ENCODE measurements around the gene SST. TPM values are rescaled to one million over a fixed set of nuclear protein-coding genes. Genes with fewer than 3 reads are reported as not detected.

SST gene
- polyA plus RNA-seq, 1 donor from 2014 or later = 9.7 TPM

DNA sequence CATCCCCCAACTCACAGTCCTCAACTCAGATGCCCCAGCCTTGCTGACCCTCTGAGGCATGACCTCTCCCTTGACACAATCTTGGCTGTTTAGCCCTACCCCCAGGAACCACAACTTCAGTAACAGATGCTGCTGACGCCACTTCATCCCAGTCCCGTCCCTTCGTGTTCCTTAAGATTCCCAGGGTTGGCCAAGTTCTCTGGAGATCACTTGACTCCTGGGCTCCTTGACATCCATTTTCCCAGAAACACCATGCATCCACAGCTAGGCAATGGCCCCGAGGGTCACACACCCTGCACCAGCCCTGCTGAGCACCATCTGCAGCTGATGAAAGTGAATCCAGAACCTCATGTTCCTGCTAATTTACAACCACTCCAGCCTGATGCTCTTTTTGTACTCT is 25.3 kb upstream of the SST start:
- H3K9ac ChIP-seq (ENCODE audit: low read length) = no peak overlapping the region
- TF ChIP-seq TAF1 (IDR thresholded peaks at IDR 0.05; ENCODE audit: low read depth) (no peak), RAD21 (conservative IDR thresholded peaks at IDR 0.05) (no peak), EP300 (conservative IDR thresholded peaks at IDR 0.05; ENCODE audit: poor library complexity, severe bottlenecking) (no peak), MXI1 (conservative IDR thresholded peaks at IDR 0.05; ENCODE audit: poor library complexity, severe bottlenecking) (no peak), POLR2AphosphoS5 (IDR thresholded peaks at IDR 0.05) (no peak), REST (IDR thresholded peaks at IDR 0.05; ENCODE audit: borderline replicate concordance) (no peak), EZH2 (IDR thresholded peaks at IDR 0.05; ENCODE audit: borderline replicate concordance, insufficient read depth, low read length, poor library complexity, severe bottlenecking) (no peak), SMC3 (conservative IDR thresholded peaks at IDR 0.05; ENCODE audit: poor library complexity) (no peak)
- TF ChIP-seq, protein P1, sequence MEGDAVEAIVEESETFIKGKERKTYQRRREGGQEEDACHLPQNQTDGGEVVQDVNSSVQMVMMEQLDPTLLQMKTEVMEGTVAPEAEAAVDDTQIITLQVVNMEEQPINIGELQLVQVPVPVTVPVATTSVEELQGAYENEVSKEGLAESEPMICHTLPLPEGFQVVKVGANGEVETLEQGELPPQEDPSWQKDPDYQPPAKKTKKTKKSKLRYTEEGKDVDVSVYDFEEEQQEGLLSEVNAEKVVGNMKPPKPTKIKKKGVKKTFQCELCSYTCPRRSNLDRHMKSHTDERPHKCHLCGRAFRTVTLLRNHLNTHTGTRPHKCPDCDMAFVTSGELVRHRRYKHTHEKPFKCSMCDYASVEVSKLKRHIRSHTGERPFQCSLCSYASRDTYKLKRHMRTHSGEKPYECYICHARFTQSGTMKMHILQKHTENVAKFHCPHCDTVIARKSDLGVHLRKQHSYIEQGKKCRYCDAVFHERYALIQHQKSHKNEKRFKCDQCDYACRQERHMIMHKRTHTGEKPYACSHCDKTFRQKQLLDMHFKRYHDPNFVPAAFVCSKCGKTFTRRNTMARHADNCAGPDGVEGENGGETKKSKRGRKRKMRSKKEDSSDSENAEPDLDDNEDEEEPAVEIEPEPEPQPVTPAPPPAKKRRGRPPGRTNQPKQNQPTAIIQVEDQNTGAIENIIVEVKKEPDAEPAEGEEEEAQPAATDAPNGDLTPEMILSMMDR (IDR thresholded peaks at IDR 0.05; ENCODE audit: poor library complexity, severe bottlenecking) = no peak
- no peaks in the 10 kb centered on the region for H3F3A ChIP-seq (ENCODE audit: insufficient read depth, low read length, poor library complexity, severe bottlenecking)
- no peak overlapping the region for H3K27ac ChIP-seq (ENCODE audit: low read length)
- H3K27me3 ChIP-seq (ENCODE audit: insufficient read depth, low read depth, low read length) = no peaks in the 10 kb centered on the region
- no peaks in the 10 kb centered on the region for H4K20me1 ChIP-seq (ENCODE audit: insufficient read depth)
- H3K79me2 ChIP-seq (replicated peaks; ENCODE audit: insufficient read depth, low read length) = no peaks in the 10 kb centered on the region
- no peak overlapping the region for H2AFZ ChIP-seq (ENCODE audit: low read depth, low read length)
- H3K9me2 ChIP-seq (ENCODE audit: insufficient read depth, low read length) = no peaks in the 10 kb centered on the region
- no peaks in the 10 kb centered on the region for H3K36me3 ChIP-seq (ENCODE audit: insufficient read depth, low read length)
- H3K9me3 ChIP-seq (ENCODE audit: low read length) = no peaks in the 10 kb centered on the region
- no peak overlapping the region for H3K4me3 ChIP-seq (ENCODE audit: low read length)
- no peak overlapping the region for H3K4me2 ChIP-seq (ENCODE audit: low read length)

- H3K4me3 ChIP-seq (ENCODE audit: low read length) = no peak overlapping the region
- H3K4me2 ChIP-seq (ENCODE audit: low read length) = no peak overlapping the region
- H3K9me2 ChIP-seq (ENCODE audit: insufficient read depth, low read length) = no peaks in the 10 kb centered on the region
- no peaks in the 10 kb centered on the region for H3F3A ChIP-seq (ENCODE audit: insufficient read depth, low read length, poor library complexity, severe bottlenecking)
- H4K20me1 ChIP-seq (ENCODE audit: insufficient read depth) = no peaks in the 10 kb centered on the region
- no peaks in the 10 kb centered on the region for H3K9me3 ChIP-seq (ENCODE audit: low read length)
- H3K79me2 ChIP-seq (replicated peaks; ENCODE audit: insufficient read depth, low read length) = no peaks in the 10 kb centered on the region
- no peak overlapping the region for H2AFZ ChIP-seq (ENCODE audit: low read depth, low read length)
- no peaks in the 10 kb centered on the region for H3K36me3 ChIP-seq (ENCODE audit: insufficient read depth, low read length)
- no peak overlapping the region for H3K9ac ChIP-seq (ENCODE audit: low read length)
- H3K27me3 ChIP-seq (ENCODE audit: insufficient read depth, low read depth, low read length) = no peaks in the 10 kb centered on the region
- TF ChIP-seq POLR2AphosphoS5 (IDR thresholded peaks at IDR 0.05) (no peak), EZH2 (IDR thresholded peaks at IDR 0.05; ENCODE audit: borderline replicate concordance, insufficient read depth, low read length, poor library complexity, severe bottlenecking) (no peak), MXI1 (conservative IDR thresholded peaks at IDR 0.05; ENCODE audit: poor library complexity, severe bottlenecking) (no peak), EP300 (conservative IDR thresholded peaks at IDR 0.05; ENCODE audit: poor library complexity, severe bottlenecking) (no peak), SMC3 (conservative IDR thresholded peaks at IDR 0.05; ENCODE audit: poor library complexity) (no peak), REST (IDR thresholded peaks at IDR 0.05; ENCODE audit: borderline replicate concordance) (no peak), RAD21 (conservative IDR thresholded peaks at IDR 0.05) (no peak), TAF1 (IDR thresholded peaks at IDR 0.05; ENCODE audit: low read depth) (no peak)
- TF ChIP-seq, protein P1 (IDR thresholded peaks at IDR 0.05; ENCODE audit: poor library complexity, severe bottlenecking) = no peak
- no peak overlapping the region for H3K27ac ChIP-seq (ENCODE audit: low read length)
Measured at GRCh38 chr3:187694801-187695200, 24.6 kb upstream of the SST start.

Measured in neural cell (in vitro differentiated cells).